H9 (cell line): Measurements from ENCODE around the gene PRR5L. TPM values are rescaled to one million over a fixed set of nuclear protein-coding genes. Genes with fewer than 3 reads are reported as not detected.

Experiments
- DNase-seq: peaks from one replicate; pipeline ENCODE4 v3.0.0-alpha.2; 2017
- H2AFZ ChIP-seq: one replicate; pipeline ENCODE4 v1.6.1; 2013; ENCODE audit warnings: mild to moderate bottlenecking, low read length, control low read depth, moderate library complexity
- H2AK5ac ChIP-seq: 2 replicates; pipeline ENCODE4 v1.6.1; 2013; ENCODE audit warnings: low read length, control low read depth, mixed read lengths; ENCODE audit not compliant: insufficient read length
- H2BK120ac ChIP-seq: one replicate; pipeline ENCODE4 v1.6.1; 2013; ENCODE audit warnings: low read depth, mild to moderate bottlenecking, low read length, control low read depth, inconsistent platforms; ENCODE audit not compliant: poor library complexity, severe bottlenecking
- H2BK12ac ChIP-seq: 2 replicates; pipeline ENCODE4 v1.6.1; 2013; ENCODE audit warnings: low read length, control low read depth, mixed read lengths, low read depth; ENCODE audit not compliant: insufficient read length
- H2BK15ac ChIP-seq: 2 replicates; pipeline ENCODE4 v1.6.1; 2013; ENCODE audit warnings: low read depth, low read length, control low read depth
- H2BK20ac ChIP-seq: one replicate; pipeline ENCODE4 v1.6.1; 2013; ENCODE audit warnings: low read depth, mild to moderate bottlenecking, low read length, control low read depth, inconsistent platforms; ENCODE audit not compliant: poor library complexity, severe bottlenecking
- H2BK5ac ChIP-seq: 2 replicates; pipeline ENCODE4 v1.6.1; 2013; ENCODE audit warnings: low read length, control low read depth, mixed read lengths; ENCODE audit not compliant: insufficient read length
- H3K14ac ChIP-seq: 2 replicates; pipeline ENCODE4 v1.6.1; 2013; ENCODE audit warnings: low read length, control low read depth; ENCODE audit not compliant: insufficient read depth
- H3K18ac ChIP-seq: 2 replicates; pipeline ENCODE4 v1.6.1; 2013; ENCODE audit warnings: low read depth, mild to moderate bottlenecking, mixed read lengths, low read length, control low read depth; ENCODE audit not compliant: insufficient read length
- H3K23ac ChIP-seq: 2 replicates; pipeline ENCODE4 v1.6.1; 2013; ENCODE audit warnings: low read length, control low read depth, mixed read lengths, low read depth; ENCODE audit not compliant: insufficient read length
- H3K23me2 ChIP-seq: 2 replicates; pipeline ENCODE4 v1.6.1; 2013; ENCODE audit warnings: low read depth, mild to moderate bottlenecking, mixed read lengths, low read length, control low read depth; ENCODE audit not compliant: insufficient read length, poor library complexity, severe bottlenecking
- H3K27ac ChIP-seq: 2 replicates; pipeline ENCODE4 v1.5.1; 2013; ENCODE audit warnings: low read length, control low read depth, mixed read lengths, low read depth; ENCODE audit not compliant: insufficient read length
- H3K27me3 ChIP-seq: 2 replicates; pipeline ENCODE4 v1.6.1; 2013; ENCODE audit warnings: low read length, control low read depth, inconsistent platforms; ENCODE audit not compliant: insufficient read depth
- H3K4ac ChIP-seq: 2 replicates; pipeline ENCODE4 v1.6.1; 2013; ENCODE audit warnings: low read depth, mild to moderate bottlenecking, control low read depth, inconsistent platforms, low read length, moderate library complexity
- H3K4me1 ChIP-seq: 2 replicates; pipeline ENCODE4 v1.6.1; 2013; ENCODE audit warnings: low read length, control low read depth, inconsistent platforms; ENCODE audit not compliant: insufficient read depth
- H3K4me2 ChIP-seq: 2 replicates; pipeline ENCODE4 v1.6.1; 2013; ENCODE audit warnings: low read length, control low read depth, mixed read lengths; ENCODE audit not compliant: insufficient read length, insufficient read depth
- H3K56ac ChIP-seq: 2 replicates; pipeline ENCODE4 v1.6.1; 2013; ENCODE audit warnings: low read depth, mild to moderate bottlenecking, mixed read lengths, low read length, control low read depth; ENCODE audit not compliant: insufficient read length
- H3K79me1 ChIP-seq: 2 replicates; pipeline ENCODE4 v1.6.1; 2013; ENCODE audit warnings: low read depth, mild to moderate bottlenecking, moderate library complexity, low read length, control low read depth, inconsistent platforms; ENCODE audit not compliant: insufficient read depth, poor library complexity, severe bottlenecking
- H3K79me2 ChIP-seq: 2 replicates; pipeline ENCODE4 v1.6.1; 2013; ENCODE audit warnings: low read length, control low read depth, inconsistent platforms; ENCODE audit not compliant: insufficient read depth
- H3K9ac ChIP-seq: 2 replicates; pipeline ENCODE4 v1.6.1; 2013; ENCODE audit warnings: low read length, control low read depth, mixed read lengths; ENCODE audit not compliant: insufficient read length; ENCODE audit errors: extremely low read depth
- H3K9me3 ChIP-seq: one replicate; pipeline ENCODE4 v1.6.1; 2013; ENCODE audit warnings: low read depth, low read length, inconsistent platforms; ENCODE audit not compliant: control insufficient read depth
- H3T11ph ChIP-seq: one replicate; pipeline ENCODE4 v1.6.1; 2013; ENCODE audit warnings: mild to moderate bottlenecking, low read length, control low read depth, inconsistent platforms
- H4K20me1 ChIP-seq: one replicate; pipeline ENCODE4 v1.6.1; 2013; ENCODE audit not compliant: control insufficient read depth, insufficient read length, insufficient read depth
- H4K5ac ChIP-seq: 2 replicates; pipeline ENCODE4 v1.6.1; 2013; ENCODE audit warnings: low read depth, mild to moderate bottlenecking, mixed read lengths, low read length, control low read depth; ENCODE audit not compliant: insufficient read length
- H4K8ac ChIP-seq: replicated peaks from 2 replicates; pipeline ENCODE4 v1.6.1; 2013; ENCODE audit warnings: low read length, control low read depth, mixed read lengths, low read depth; ENCODE audit not compliant: insufficient read length
- H4K91ac ChIP-seq: 2 replicates; pipeline ENCODE4 v1.6.1; 2013; ENCODE audit warnings: low read depth, mild to moderate bottlenecking, moderate library complexity, mixed read lengths, low read length, control low read depth; ENCODE audit not compliant: insufficient read length
- H3K27ac Mint-ChIP-seq, 3 experiments: 2 replicates in 2 of 3; 3 replicates in 1 of 3; pipeline ENCODE4 v1.8.0; 2020 to 2021; ENCODE audit warnings: mixed read lengths in 3 of 3, mild to moderate bottlenecking in 1 of 3, moderate library complexity in 1 of 3
- H3K27me3 Mint-ChIP-seq: 2 replicates; pipeline ENCODE4 v1.8.0; 2021; ENCODE audit warnings: low read depth, mild to moderate bottlenecking, moderate library complexity, mixed read lengths
- H3K36me3 Mint-ChIP-seq, 3 experiments: 2 replicates in 2 of 3; 3 replicates in 1 of 3; pipeline ENCODE4 v1.8.0; 2020 to 2021; ENCODE audit warnings: low read depth in 3 of 3, mixed read lengths in 3 of 3; ENCODE audit not compliant: insufficient read depth in 1 of 3
- H3K4me1 Mint-ChIP-seq, 2 experiments: 2 replicates each; pipeline ENCODE4 v1.8.0; 2020; ENCODE audit warnings: mixed read lengths in 2 of 2
- H3K4me3 Mint-ChIP-seq, 2 experiments: 2 replicates in 1 of 2; 3 replicates in 1 of 2; pipeline ENCODE4 v1.8.0; 2020 to 2021; ENCODE audit warnings: mild to moderate bottlenecking in 2 of 2, mixed read lengths in 2 of 2, moderate library complexity in 1 of 2
- H3K9me3 Mint-ChIP-seq, 2 experiments: 2 replicates in 1 of 2; 3 replicates in 1 of 2; pipeline ENCODE4 v1.8.0; 2020; ENCODE audit warnings: mild to moderate bottlenecking in 2 of 2, mixed read lengths in 2 of 2, moderate library complexity in 1 of 2
- WGBS: extraction: QIAGEN DNeasy Blood & Tissue Kit; methylation state at CpG from one replicate; pipeline ENCODE4 v1.1.7; 2013; ENCODE audit warnings: missing lambda C conversion rate, low lambda C conversion rate, mixed read lengths; ENCODE audit not compliant: insufficient read length; ENCODE audit errors: extremely low coverage; 5-methylcytosine and 5-hydroxymethylcytosine counted together
- total RNA-seq: library from RNA; stranded (reverse); gene quantifications from 2 replicates; pipeline ENCODE4 v1.2.1, GENCODE V29; 2021
- TF ChIP-seq, protein P1 (sequence below): fragments of 200-600 bp; sonication (generic); conservative IDR thresholded peaks from 3 replicates; pipeline ENCODE4 v1.8.0; 2021; ENCODE audit warnings: antibody characterized with exemption, mild to moderate bottlenecking

PRR5L gene
- total RNA-seq, 1 experiment from 2014 or later, result 5.6 TPM

DNA sequence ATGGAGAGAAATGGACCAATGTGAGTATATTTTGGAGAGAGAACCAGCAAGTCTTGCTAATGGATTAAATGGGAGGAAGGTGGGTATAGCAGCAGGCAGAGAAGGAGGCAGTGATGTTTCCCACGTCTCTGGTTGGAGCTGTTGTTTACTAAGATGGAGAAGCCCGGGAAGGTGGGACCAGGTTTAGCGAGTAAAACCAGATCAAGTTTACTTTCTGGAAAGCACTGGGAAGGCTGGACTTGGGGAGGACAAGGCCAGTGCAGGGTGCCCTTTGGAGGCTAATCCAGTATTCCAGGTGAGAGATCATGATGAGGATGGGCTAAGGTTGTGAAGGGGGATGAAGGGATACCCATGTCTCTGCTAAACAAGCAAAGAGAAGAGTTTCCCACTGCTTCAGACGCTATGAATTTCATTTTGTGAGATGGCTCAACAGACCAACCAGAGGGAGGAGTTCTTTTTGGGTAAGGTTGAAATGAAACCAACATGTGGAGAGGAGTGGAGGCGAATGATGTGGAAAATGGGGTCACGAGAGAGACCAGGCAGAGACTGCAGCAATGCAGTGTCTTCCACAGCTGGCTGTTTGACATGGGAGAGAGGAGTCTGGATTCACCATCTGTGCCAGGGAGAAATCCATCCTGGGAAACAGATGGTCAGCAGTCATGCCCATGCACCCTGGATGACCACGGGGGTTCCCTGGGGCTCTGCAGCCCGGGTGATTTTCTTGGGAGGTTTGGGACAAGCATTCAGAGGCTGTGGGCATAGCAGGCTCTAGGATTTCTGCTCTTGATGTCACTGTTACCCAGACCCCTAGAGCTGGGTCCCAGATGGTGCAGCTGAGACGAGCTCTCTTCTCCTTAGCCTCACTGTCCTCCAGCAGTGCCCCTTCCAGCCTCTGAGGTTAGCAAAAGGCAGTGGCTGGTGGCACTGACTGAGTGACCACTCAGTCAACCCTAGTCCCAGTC, 31.8 kb upstream of the PRR5L start:
- Mint-ChIP-seq H3K36me3 (no peaks in the 10 kb centered on the region), H3K9me3 (no peaks in the 10 kb centered on the region), H3K4me3 (no peak overlapping the region), H3K27me3 (peaks cover 22% of the 10 kb centered on the region), H3K4me1 (peaks cover 11 to 14% of the 10 kb centered on the region in 2 experiments), H3K27ac (no peak overlapping the region)
- Histone ChIP-seq H2AK5ac (no peak overlapping the region), H3K27me3 (no peaks in the 10 kb centered on the region), H3K23me2 (no peaks in the 10 kb centered on the region), H4K91ac (no peak overlapping the region), H3K23ac (no peak overlapping the region), H3K4ac (no peak overlapping the region), H3K4me2 (no peak overlapping the region), H2BK15ac (no peak overlapping the region), H4K5ac (no peak overlapping the region), H3K18ac (no peak overlapping the region), H3K56ac (no peak overlapping the region), H4K20me1 (no peaks in the 10 kb centered on the region), H3K14ac (no peak overlapping the region), H3T11ph (no peak overlapping the region), H3K4me1 (no peaks in the 10 kb centered on the region), H2BK120ac (no peak overlapping the region), H3K27ac (no peak overlapping the region), H2BK20ac (no peak overlapping the region), H4K8ac (no peak overlapping the region), H3K9me3 (no peaks in the 10 kb centered on the region), H2BK12ac (no peak overlapping the region), H3K9ac (no peak overlapping the region), H2AFZ (no peak overlapping the region), H2BK5ac (no peak overlapping the region), H3K79me1 (no peaks in the 10 kb centered on the region), H3K79me2 (0 out of 2 replicates have a peak, but pooled peaks cover 2% of the 10 kb centered on the region)
- DNase-seq, result no peak
- no CpG with 5 or more reads among the region's 9 CpGs for WGBS
- TF ChIP-seq, protein P1, sequence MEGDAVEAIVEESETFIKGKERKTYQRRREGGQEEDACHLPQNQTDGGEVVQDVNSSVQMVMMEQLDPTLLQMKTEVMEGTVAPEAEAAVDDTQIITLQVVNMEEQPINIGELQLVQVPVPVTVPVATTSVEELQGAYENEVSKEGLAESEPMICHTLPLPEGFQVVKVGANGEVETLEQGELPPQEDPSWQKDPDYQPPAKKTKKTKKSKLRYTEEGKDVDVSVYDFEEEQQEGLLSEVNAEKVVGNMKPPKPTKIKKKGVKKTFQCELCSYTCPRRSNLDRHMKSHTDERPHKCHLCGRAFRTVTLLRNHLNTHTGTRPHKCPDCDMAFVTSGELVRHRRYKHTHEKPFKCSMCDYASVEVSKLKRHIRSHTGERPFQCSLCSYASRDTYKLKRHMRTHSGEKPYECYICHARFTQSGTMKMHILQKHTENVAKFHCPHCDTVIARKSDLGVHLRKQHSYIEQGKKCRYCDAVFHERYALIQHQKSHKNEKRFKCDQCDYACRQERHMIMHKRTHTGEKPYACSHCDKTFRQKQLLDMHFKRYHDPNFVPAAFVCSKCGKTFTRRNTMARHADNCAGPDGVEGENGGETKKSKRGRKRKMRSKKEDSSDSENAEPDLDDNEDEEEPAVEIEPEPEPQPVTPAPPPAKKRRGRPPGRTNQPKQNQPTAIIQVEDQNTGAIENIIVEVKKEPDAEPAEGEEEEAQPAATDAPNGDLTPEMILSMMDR, result no peak
